Measurements from ENCODE around the gene UBAC1.

UBAC1 gene

GRCh38 chr9:135998410-135999071, 37.4 kb upstream of the UBAC1 start:
- no peaks in the 10 kb centered on the region for H3K36me3 Mint-ChIP-seq (ENCODE audit: low read depth)
- H3K4me3 Mint-ChIP-seq = no peak overlapping the region
- ATAC-seq (no peak), DNase-seq (no peak)
- H3K27me3 Mint-ChIP-seq = no peaks in the 10 kb centered on the region
- no peak overlapping the region for H3K27ac Mint-ChIP-seq
- no peaks in the 10 kb centered on the region for H3K9me3 Mint-ChIP-seq
- H3K4me1 Mint-ChIP-seq = no peaks in the 10 kb centered on the region

- ATAC-seq (no peak), DNase-seq (no peak)
- Mint-ChIP-seq H3K27ac (no peak overlapping the region), H3K4me3 (no peak overlapping the region), H3K4me1 (no peaks in the 10 kb centered on the region), H3K27me3 (no peaks in the 10 kb centered on the region), H3K9me3 (no peaks in the 10 kb centered on the region), H3K36me3 (ENCODE audit: low read depth) (no peaks in the 10 kb centered on the region)
Observed at GRCh38 chr9:135998016-135998380, 36.8 kb upstream of the UBAC1 start.

GRCh38 chr9:135997090-135998015, 36.2 kb upstream of the UBAC1 start:
- H3K4me3 Mint-ChIP-seq = no peak overlapping the region
- H3K27ac Mint-ChIP-seq = no peak overlapping the region
- H3K27me3 Mint-ChIP-seq = no peaks in the 10 kb centered on the region
- ATAC-seq = no peak
- no peaks in the 10 kb centered on the region for H3K36me3 Mint-ChIP-seq (ENCODE audit: low read depth)
- peaks cover 3% of the 10 kb centered on the region for H3K4me1 Mint-ChIP-seq
- H3K9me3 Mint-ChIP-seq = no peaks in the 10 kb centered on the region
- DNase-seq = no peak

- Mint-ChIP-seq H3K36me3 (ENCODE audit: low read depth) (no peaks in the 10 kb centered on the region), H3K4me1 (peaks cover 9% of the 10 kb centered on the region), H3K4me3 (no peak overlapping the region), H3K9me3 (no peaks in the 10 kb centered on the region), H3K27ac (no peak overlapping the region), H3K27me3 (no peaks in the 10 kb centered on the region)
- DNase-seq = no peak
- no peak for ATAC-seq
Observed at GRCh38 chr9:135995816-135996215, 34.6 kb upstream of the UBAC1 start.

GRCh38 chr9:135994501-135995192, 33.5 kb upstream of the UBAC1 start:
- ATAC-seq (no peak), DNase-seq (no peak)
- Mint-ChIP-seq H3K27ac (no peak overlapping the region), H3K9me3 (no peaks in the 10 kb centered on the region), H3K4me3 (no peak overlapping the region), H3K36me3 (ENCODE audit: low read depth) (no peaks in the 10 kb centered on the region), H3K4me1 (peaks cover 14% of the 10 kb centered on the region), H3K27me3 (no peaks in the 10 kb centered on the region)

- Mint-ChIP-seq H3K4me3 (no peak overlapping the region), H3K4me1 (peaks cover 15% of the 10 kb centered on the region)
Observed at GRCh38 chr9:135993765-135994500, 32.8 kb upstream of the UBAC1 start.

GRCh38 chr9:135993409-135993742, 32.2 kb upstream of the UBAC1 start:
- no peak for DNase-seq
- no peak overlapping the region for H3K4me3 Mint-ChIP-seq
- no peak overlapping the region for H3K27ac Mint-ChIP-seq

More at GRCh38 chr9:135993765-135994500, 32.8 kb upstream of the UBAC1 start:
- Mint-ChIP-seq H3K27me3 (no peaks in the 10 kb centered on the region), H3K27ac (no peak overlapping the region), H3K9me3 (no peaks in the 10 kb centered on the region), H3K36me3 (ENCODE audit: low read depth) (no peaks in the 10 kb centered on the region)
- no peak for ATAC-seq
- no peak for DNase-seq

GRCh38 chr9:135992486-135993408, 31.6 kb upstream of the UBAC1 start:
- Mint-ChIP-seq H3K9me3 (no peaks in the 10 kb centered on the region), H3K4me1 (peaks cover 15% of the 10 kb centered on the region), H3K4me3 (no peak overlapping the region), H3K27ac (no peak overlapping the region), H3K36me3 (ENCODE audit: low read depth) (no peaks in the 10 kb centered on the region), H3K27me3 (no peaks in the 10 kb centered on the region)
- ATAC-seq (peak; percentile 24), DNase-seq (peak; percentile 49)

More at GRCh38 chr9:135993409-135993742, 32.2 kb upstream of the UBAC1 start:
- Mint-ChIP-seq H3K4me1 (peaks cover 15% of the 10 kb centered on the region), H3K9me3 (no peaks in the 10 kb centered on the region), H3K36me3 (ENCODE audit: low read depth) (no peaks in the 10 kb centered on the region), H3K27me3 (no peaks in the 10 kb centered on the region)
- no peak for ATAC-seq

- H3K27me3 Mint-ChIP-seq = no peaks in the 10 kb centered on the region
- ATAC-seq = no peak
- no peak overlapping the region for H3K27ac Mint-ChIP-seq
- H3K9me3 Mint-ChIP-seq = no peaks in the 10 kb centered on the region
- no peak for DNase-seq
- H3K4me3 Mint-ChIP-seq = no peak overlapping the region
- H3K4me1 Mint-ChIP-seq = peaks cover 15% of the 10 kb centered on the region
- H3K36me3 Mint-ChIP-seq (ENCODE audit: low read depth) = no peaks in the 10 kb centered on the region
Observed at GRCh38 chr9:135991771-135992170, 30.6 kb upstream of the UBAC1 start.

- ATAC-seq = peak; percentile 2
- peak; percentile 44 for DNase-seq
- peaks cover 15% of the 10 kb centered on the region for H3K4me1 Mint-ChIP-seq
- H3K27ac Mint-ChIP-seq = no peak overlapping the region
- H3K27me3 Mint-ChIP-seq = no peaks in the 10 kb centered on the region
- no peaks in the 10 kb centered on the region for H3K36me3 Mint-ChIP-seq (ENCODE audit: low read depth)
- H3K4me3 Mint-ChIP-seq = no peak overlapping the region
- no peaks in the 10 kb centered on the region for H3K9me3 Mint-ChIP-seq
Observed at GRCh38 chr9:135990468-135991429, 29.6 kb upstream of the UBAC1 start.

- ATAC-seq = peak; percentile 23
- no peaks in the 10 kb centered on the region for H3K36me3 Mint-ChIP-seq (ENCODE audit: low read depth)
- H3K4me1 Mint-ChIP-seq = peaks cover 15% of the 10 kb centered on the region
- peak; percentile 30 for DNase-seq
- H3K9me3 Mint-ChIP-seq = no peaks in the 10 kb centered on the region
- no peak overlapping the region for H3K4me3 Mint-ChIP-seq
- no peaks in the 10 kb centered on the region for H3K27me3 Mint-ChIP-seq
- no peak overlapping the region for H3K27ac Mint-ChIP-seq
Observed at GRCh38 chr9:135989722-135990467, 28.7 kb upstream of the UBAC1 start.

- Mint-ChIP-seq H3K4me1 (peaks cover 15% of the 10 kb centered on the region), H3K36me3 (ENCODE audit: low read depth) (no peaks in the 10 kb centered on the region), H3K4me3 (no peak overlapping the region), H3K27ac (no peak overlapping the region), H3K27me3 (no peaks in the 10 kb centered on the region), H3K9me3 (no peaks in the 10 kb centered on the region)
- no peak for ATAC-seq
- DNase-seq = no peak
Observed at GRCh38 chr9:135989157-135989556, 28.0 kb upstream of the UBAC1 start.

Measured in activated naive CD8-positive, alpha-beta T cell treated with anti-CD3 and anti-CD28 coated beads, Interleukin-2, amount 50 U/mL, for 24 hours (primary cell).